H1 (cell line): Measurements from ENCODE around the gene ERCC6L. TPM values are rescaled to one million over a fixed set of nuclear protein-coding genes. Genes with fewer than 3 reads are reported as not detected.

Experiments used
- CTCF ChIA-PET: fragments of 300-600 bp; sonication (Branson Sonifier 250); formaldehyde crosslinking; loops from one replicate; lab custom pipeline; 2021; ENCODE audit not compliant: partially characterized antibody; lab: Charles Lee
- POLR2A ChIA-PET: fragments of 300-600 bp; sonication (Branson Sonifier 250); formaldehyde crosslinking; loops from one replicate; lab custom pipeline; 2021; ENCODE audit warnings: inconsistent platforms; ENCODE audit not compliant: partially characterized antibody; lab: Charles Lee
- DNase-seq, 2 experiments: peaks; one replicate each; pipeline versions ENCODE4 v3.0.0 to v3.0.0-alpha.2; 2010 to 2022; ENCODE audit warnings: low spot score in 2 of 2, low read depth in 1 of 2, mixed read lengths in 1 of 2
- FAIRE-seq: peaks from 2 replicates; lab custom pipeline; 2011; peaks lifted over from hg19 to GRCh38; lab: Jason Lieb, UNC
- H2AFZ ChIP-seq: 2 replicates; pipeline ENCODE4 v1.8.1; 2012; ENCODE audit warnings: low read length, inconsistent platforms
- H2AK5ac ChIP-seq: 2 replicates; pipeline ENCODE4 v1.6.1; 2013; ENCODE audit warnings: low read depth, low read length
- H2BK120ac ChIP-seq: replicated peaks from 2 replicates; pipeline ENCODE3; 2013; ENCODE audit warnings: low read depth, low read length, inconsistent platforms
- H2BK12ac ChIP-seq: 2 replicates; pipeline ENCODE4 v1.6.1; 2013; ENCODE audit warnings: low read depth, low read length
- H2BK15ac ChIP-seq: 2 replicates; pipeline ENCODE4 v1.6.1; 2013; ENCODE audit warnings: low read length
- H2BK20ac ChIP-seq: 2 replicates; pipeline ENCODE4 v1.6.1; 2013; ENCODE audit warnings: low read length
- H2BK5ac ChIP-seq: 2 replicates; pipeline ENCODE4 v1.6.1; 2013; ENCODE audit warnings: low read depth, low read length
- H3K14ac ChIP-seq: 2 replicates; pipeline ENCODE4 v1.6.1; 2013; ENCODE audit warnings: inconsistent platforms; ENCODE audit not compliant: insufficient read length
- H3K18ac ChIP-seq: 2 replicates; pipeline ENCODE4 v1.6.1; 2013; ENCODE audit warnings: low read length; ENCODE audit errors: extremely low read depth
- H3K23ac ChIP-seq: 2 replicates; pipeline ENCODE4 v1.6.1; 2013; ENCODE audit warnings: inconsistent platforms; ENCODE audit not compliant: insufficient read length
- H3K23me2 ChIP-seq: 2 replicates; pipeline ENCODE4 v1.6.1; 2013; ENCODE audit warnings: low read depth, low read length
- H3K27ac ChIP-seq: 2 replicates; pipeline ENCODE4 v1.6.1; 2011; ENCODE audit warnings: low read depth, low read length, inconsistent platforms
- H3K27me3 ChIP-seq, 4 experiments: replicated peaks in 1 of 4; 1 replicate in 1 of 4; 2 replicates in 3 of 4; pipeline versions ENCODE4 v1.6.1 to v1.8.1; 2011 to 2013; ENCODE audit warnings: low read length in 3 of 4, mild to moderate bottlenecking in 3 of 4, inconsistent platforms in 2 of 4, mixed read lengths in 2 of 4, moderate library complexity in 1 of 4; ENCODE audit not compliant: control insufficient read depth in 3 of 4, insufficient read depth in 3 of 4; ENCODE audit errors: extremely low read depth in 1 of 4
- H3K36me3 ChIP-seq, 4 experiments: 2 replicates each; pipeline versions ENCODE4 v1.6.1 to v1.8.1; 2011 to 2013; ENCODE audit warnings: mild to moderate bottlenecking in 4 of 4, low read length in 3 of 4, moderate library complexity in 2 of 4, control low read depth in 1 of 4, inconsistent platforms in 1 of 4; ENCODE audit not compliant: insufficient read depth in 4 of 4, control insufficient read depth in 2 of 4
- H3K4ac ChIP-seq: replicated peaks from 2 replicates; pipeline ENCODE3; 2013; ENCODE audit warnings: low read length, low read depth, mixed read lengths, inconsistent platforms; ENCODE audit not compliant: insufficient read length
- H3K4me1 ChIP-seq, 4 experiments: replicated peaks in 1 of 4; 1 replicate in 1 of 4; 2 replicates in 3 of 4; pipeline versions ENCODE4 v1.6.1 to v1.8.1; 2011 to 2013; ENCODE audit warnings: low read length in 3 of 4, inconsistent platforms in 2 of 4, mixed read lengths in 1 of 4; ENCODE audit not compliant: insufficient read depth in 4 of 4, control insufficient read depth in 3 of 4
- H3K4me2 ChIP-seq, 2 experiments: 2 replicates each; pipeline versions ENCODE4 v1.6.1 to v1.8.1; 2011 to 2013; ENCODE audit warnings: low read depth in 2 of 2, low read length in 2 of 2, control low read depth in 1 of 2, inconsistent platforms in 1 of 2, mild to moderate bottlenecking in 1 of 2; ENCODE audit not compliant: insufficient read depth in 1 of 2
- H3K4me3 ChIP-seq, 4 experiments: fragments of 200-600, 300-600 bp in 1 of 4; sonication (generic), shearing (Covaris generic), sonication (Bioruptor Twin) in 1 of 4; 2 replicates each; pipeline versions ENCODE4 v1.5.1 to v1.8.1; 2011 to 2016; ENCODE audit warnings: low read length in 4 of 4, low read depth in 3 of 4, control low read depth in 2 of 4, inconsistent platforms in 2 of 4, mild to moderate bottlenecking in 2 of 4, mixed read lengths in 1 of 4, moderate library complexity in 1 of 4; ENCODE audit not compliant: insufficient read depth in 2 of 4; ENCODE audit errors: extremely low read depth in 1 of 4
- H3K56ac ChIP-seq: replicated peaks from 2 replicates; pipeline ENCODE3; 2013; ENCODE audit warnings: low read depth, mild to moderate bottlenecking, mixed read lengths, low read length, inconsistent platforms; ENCODE audit not compliant: insufficient read length
- H3K79me1 ChIP-seq: 2 replicates; pipeline ENCODE4 v1.6.1; 2013; ENCODE audit warnings: low read depth, low read length, control low read depth
- H3K79me2 ChIP-seq, 2 experiments: 2 replicates each; pipeline versions ENCODE4 v1.6.1 to v1.8.1; 2012 to 2013; ENCODE audit warnings: low read length in 2 of 2, mild to moderate bottlenecking in 2 of 2, inconsistent platforms in 1 of 2; ENCODE audit not compliant: insufficient read depth in 2 of 2, control insufficient read depth in 1 of 2
- H3K9ac ChIP-seq, 4 experiments: replicated peaks in 1 of 4; 1 replicate in 1 of 4; 2 replicates in 3 of 4; pipeline versions ENCODE4 v1.6.1 to v1.8.1; 2011 to 2013; ENCODE audit warnings: low read depth in 3 of 4, low read length in 3 of 4, control low read depth in 2 of 4, mild to moderate bottlenecking in 2 of 4, moderate library complexity in 2 of 4, inconsistent platforms in 1 of 4; ENCODE audit errors: extremely low read depth in 1 of 4
- H3K9me3 ChIP-seq, 2 experiments: 2 replicates each; pipeline versions ENCODE4 v1.6.1 to v1.8.1; 2012 to 2013; ENCODE audit warnings: mild to moderate bottlenecking in 2 of 2, moderate library complexity in 2 of 2, control low read depth in 1 of 2, inconsistent platforms in 1 of 2, low read depth in 1 of 2, low read length in 1 of 2, mixed read lengths in 1 of 2; ENCODE audit not compliant: insufficient read depth in 2 of 2
- H4K20me1 ChIP-seq, 2 experiments: replicated peaks in 1 of 2; 2 replicates each; pipeline versions ENCODE3 to v1.8.1; 2011 to 2013; ENCODE audit warnings: inconsistent platforms in 2 of 2, low read length in 2 of 2, mild to moderate bottlenecking in 1 of 2; ENCODE audit not compliant: insufficient read depth in 2 of 2, control insufficient read depth in 1 of 2
- H4K5ac ChIP-seq: 2 replicates; pipeline ENCODE4 v1.6.1; 2013; ENCODE audit warnings: low read length, low read depth, mixed read lengths, inconsistent platforms; ENCODE audit not compliant: insufficient read length
- H4K8ac ChIP-seq: 2 replicates; pipeline ENCODE4 v1.8.0; 2013; ENCODE audit warnings: mild to moderate bottlenecking, moderate library complexity, low read length, inconsistent platforms; ENCODE audit not compliant: insufficient read depth; ENCODE audit errors: extremely low read depth
- H4K91ac ChIP-seq: replicated peaks from 2 replicates; pipeline ENCODE3; 2013; ENCODE audit warnings: low read length, mixed read lengths, inconsistent platforms; ENCODE audit not compliant: insufficient read length
- CEBPB ChIP-seq: IDR thresholded peaks from 2 replicates; pipeline ENCODE4 v1.6.1; 2012; ENCODE audit warnings: low read depth, low read length
- CHD2 ChIP-seq: IDR thresholded peaks from 2 replicates; pipeline ENCODE4 v1.6.1; 2012; ENCODE audit warnings: low read length, improper control_type of control experiment
- CTBP2 ChIP-seq: IDR thresholded peaks from 2 replicates; pipeline ENCODE4 v1.7.0; 2011; ENCODE audit warnings: borderline replicate concordance, mild to moderate bottlenecking, moderate library complexity, mixed read lengths, low read length; ENCODE audit not compliant: insufficient read depth, insufficient read length
- JUN ChIP-seq: IDR thresholded peaks from 2 replicates; pipeline ENCODE4 v1.6.1; 2011; ENCODE audit warnings: low read depth, mild to moderate bottlenecking, improper control_type of control experiment, low read length
- KDM4A ChIP-seq: IDR thresholded peaks from one replicate; pipeline ENCODE4 v1.7.1; 2012; ENCODE audit warnings: low read depth, mild to moderate bottlenecking, moderate library complexity, low read length, inconsistent platforms; ENCODE audit not compliant: severe bottlenecking
- NANOG ChIP-seq: IDR thresholded peaks from 2 replicates; pipeline ENCODE4 v1.6.1; 2011; ENCODE audit warnings: low read length, low read depth, mild to moderate bottlenecking, inconsistent platforms; ENCODE audit not compliant: insufficient read depth, poor library complexity, severe bottlenecking
- RBBP5 ChIP-seq: IDR thresholded peaks from 2 replicates; pipeline ENCODE4 v1.7.1; 2012; ENCODE audit warnings: low read depth, mild to moderate bottlenecking, inconsistent platforms, low read length, moderate library complexity, borderline replicate concordance
- SIX5 ChIP-seq: IDR thresholded peaks from 2 replicates; pipeline ENCODE4 v1.6.1; 2011; ENCODE audit warnings: mild to moderate bottlenecking, low read depth, low read length
- TBP ChIP-seq: IDR thresholded peaks from 2 replicates; pipeline ENCODE4 v1.6.1; 2011; ENCODE audit warnings: low read depth, low read length, improper control_type of control experiment
- TEAD4 ChIP-seq: IDR thresholded peaks from 2 replicates; pipeline ENCODE4 v1.6.1; 2012; ENCODE audit warnings: low read depth, low read length, inconsistent platforms, mixed read lengths
- YY1 ChIP-seq: IDR thresholded peaks from 2 replicates; pipeline ENCODE4 v1.6.1; 2011; ENCODE audit warnings: low read depth, mild to moderate bottlenecking, low read length
- ZNF274 ChIP-seq: IDR thresholded peaks from 2 replicates; pipeline ENCODE4 v1.7.0; 2012; ENCODE audit warnings: low read length, borderline replicate concordance; ENCODE audit errors: extremely low read depth
- WGBS, 2 experiments: shearing (Covaris generic) in 1 of 2; methylation state at CpG; one replicate each; pipeline versions ENCODE4 v1.1.6 to v1.1.7; 2013 to 2015; ENCODE audit warnings: low lambda C conversion rate in 2 of 2, mixed read lengths in 2 of 2, inconsistent platforms in 1 of 2, low coverage in 1 of 2, missing lambda C conversion rate in 1 of 2; ENCODE audit not compliant: insufficient replicate concordance in 2 of 2, insufficient coverage in 1 of 2, insufficient read length in 1 of 2; ENCODE audit errors: extremely low coverage in 1 of 2, missing lambda C conversion rate in 1 of 2; 5-methylcytosine and 5-hydroxymethylcytosine counted together
- polyA plus RNA-seq, 7 experiments: library from polyadenylated mRNA; depleted of rRNA in 3 of 7; stranded (reverse) in 5 of 7; unstranded in 2 of 7; fragments of >200 nt in 5 of 7; fragments of 200-250 nt in 2 of 7; gene quantifications; 1 replicate in 5 of 7; 2 replicates in 1 of 7; 4 replicates in 1 of 7; pipeline versions ENCODE4 v1.2.1 to v1.2.3, GENCODE V29; 2011 to 2013; ENCODE audit warnings: missing spikeins in 2 of 7, mixed read lengths in 2 of 7
- total RNA-seq: library from RNA; stranded (reverse); fragmentation: NEBNext Ultra II Directional; extraction: Animal tissue kit (Norgen Biotek cat#: 25700); gene quantifications from 2 replicates; pipeline ENCODE4 v1.2.1, GENCODE V29; 2021
- TF ChIP-seq, protein P1 (sequence below): IDR thresholded peaks from 2 replicates; pipeline ENCODE4 v1.6.1; 2011; ENCODE audit warnings: low read depth, mild to moderate bottlenecking, low read length; ENCODE audit not compliant: insufficient read depth
- TF ChIP-seq, protein P2 (sequence below): IDR thresholded peaks from 2 replicates; pipeline ENCODE4 v1.6.1; 2012; ENCODE audit warnings: inconsistent platforms

ERCC6L gene
- total and polyA plus RNA-seq, 2 of the 8 experiments (the other 6 are each of a cell fraction or from before 2014, with no cell fraction given), result 4.0 to 23.9 TPM

DNA sequence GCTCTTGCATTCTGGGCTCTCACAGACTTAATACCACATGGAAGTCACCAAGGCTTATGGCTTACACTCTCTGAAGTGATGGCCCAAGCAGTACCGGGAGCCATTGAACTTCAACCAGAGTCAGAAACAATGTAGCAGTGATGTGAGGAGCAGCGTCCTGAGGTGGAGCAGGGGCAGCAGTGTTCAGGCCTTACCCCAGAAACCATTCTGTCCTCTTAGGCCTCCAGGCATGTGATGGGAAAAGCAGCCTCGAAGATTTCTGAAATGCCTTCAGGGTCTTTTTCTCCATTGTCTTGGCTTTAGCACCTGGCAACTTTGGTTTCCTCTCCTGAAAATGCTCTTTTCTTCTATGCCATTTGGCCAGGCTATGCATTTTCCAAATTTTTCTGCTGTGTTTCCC lies 80.1 kb downstream of the ERCC6L start:
- H3K23me2 ChIP-seq, result no peaks in the 10 kb centered on the region
- no peak overlapping the region for H4K5ac ChIP-seq
- H3K56ac ChIP-seq, result no peak overlapping the region
- H3K9me3 ChIP-seq, result peaks cover 3 to 6% of the 10 kb centered on the region in 2 experiments; a peak in 2 of 4 replicates
- no peak overlapping the region for H3K9ac ChIP-seq
- H3K27ac ChIP-seq, result no peak overlapping the region
- H2BK5ac ChIP-seq, result no peak overlapping the region
- H4K8ac ChIP-seq, result no peak overlapping the region
- no peak overlapping the region for H2BK120ac ChIP-seq
- H3K14ac ChIP-seq, result no peak overlapping the region
- 96% methylated on average over 3 of the region's 3 CpGs; no CpG with 5 or more reads in 1 of the 2 experiments for WGBS, 2 experiments
- H3K79me1 ChIP-seq, result no peaks in the 10 kb centered on the region
- H4K91ac ChIP-seq, result no peak overlapping the region
- no peak overlapping the region for H2BK15ac ChIP-seq
- H2AFZ ChIP-seq, result no peak overlapping the region
- FAIRE-seq (no peak), DNase-seq (no peak)
- no peak overlapping the region for H3K18ac ChIP-seq
- H4K20me1 ChIP-seq, result no peaks in the 10 kb centered on the region
- POLR2A ChIA-PET, result no interaction called here
- H3K4me1 ChIP-seq, result no peaks in the 10 kb centered on the region
- CTCF ChIA-PET, result no interaction called here
- H3K4ac ChIP-seq, result no peak overlapping the region
- H2BK12ac ChIP-seq, result no peak overlapping the region
- H2BK20ac ChIP-seq, result no peak overlapping the region
- no peak overlapping the region for H3K4me3 ChIP-seq
- no peak overlapping the region for H2AK5ac ChIP-seq
- no peak overlapping the region for H3K23ac ChIP-seq
- no peaks in the 10 kb centered on the region for H3K27me3 ChIP-seq
- H3K36me3 ChIP-seq, result no peaks in the 10 kb centered on the region
- no peak overlapping the region for H3K4me2 ChIP-seq
- H3K79me2 ChIP-seq, result no peaks in the 10 kb centered on the region
- TF ChIP-seq TEAD4 (no peak), JUN (no peak), CTBP2 (no peak), CEBPB (no peak), CHD2 (no peak), RBBP5 (no peak), ZNF274 (no peak), YY1 (no peak), KDM4A (no peak), TBP (no peak), NANOG (no peak), SIX5 (no peak)
- TF ChIP-seq, protein P1, sequence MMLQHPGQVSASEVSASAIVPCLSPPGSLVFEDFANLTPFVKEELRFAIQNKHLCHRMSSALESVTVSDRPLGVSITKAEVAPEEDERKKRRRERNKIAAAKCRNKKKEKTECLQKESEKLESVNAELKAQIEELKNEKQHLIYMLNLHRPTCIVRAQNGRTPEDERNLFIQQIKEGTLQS, result no peak
- TF ChIP-seq, protein P2, sequence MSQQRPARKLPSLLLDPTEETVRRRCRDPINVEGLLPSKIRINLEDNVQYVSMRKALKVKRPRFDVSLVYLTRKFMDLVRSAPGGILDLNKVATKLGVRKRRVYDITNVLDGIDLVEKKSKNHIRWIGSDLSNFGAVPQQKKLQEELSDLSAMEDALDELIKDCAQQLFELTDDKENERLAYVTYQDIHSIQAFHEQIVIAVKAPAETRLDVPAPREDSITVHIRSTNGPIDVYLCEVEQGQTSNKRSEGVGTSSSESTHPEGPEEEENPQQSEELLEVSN, result no peak
